ENCODE measurements around the gene LPP.

The LPP gene

DNA sequence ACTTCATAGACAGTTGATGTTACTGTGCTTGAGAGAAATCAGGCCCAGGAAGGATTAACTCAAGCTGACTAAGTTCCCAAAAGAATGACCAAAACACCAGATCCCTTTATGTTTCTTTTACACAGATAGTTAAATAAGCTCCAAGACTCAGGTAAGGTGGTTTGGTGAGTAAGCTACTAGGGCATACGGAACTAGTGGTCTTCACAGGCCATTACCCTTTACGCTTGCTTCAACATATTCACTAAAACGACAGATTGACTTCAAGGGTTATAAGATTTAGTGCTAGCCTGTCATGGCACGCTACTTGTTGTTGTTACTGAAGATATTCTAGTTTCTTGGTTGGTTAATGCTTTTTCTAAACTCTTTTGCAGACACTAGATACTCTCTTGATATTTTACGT, 369.3 kb downstream of the LPP start:
- H3K4me3 ChIP-seq (ENCODE audit: control insufficient read depth, low read depth, low read length), result no peak overlapping the region
- TF ChIP-seq, protein P1, sequence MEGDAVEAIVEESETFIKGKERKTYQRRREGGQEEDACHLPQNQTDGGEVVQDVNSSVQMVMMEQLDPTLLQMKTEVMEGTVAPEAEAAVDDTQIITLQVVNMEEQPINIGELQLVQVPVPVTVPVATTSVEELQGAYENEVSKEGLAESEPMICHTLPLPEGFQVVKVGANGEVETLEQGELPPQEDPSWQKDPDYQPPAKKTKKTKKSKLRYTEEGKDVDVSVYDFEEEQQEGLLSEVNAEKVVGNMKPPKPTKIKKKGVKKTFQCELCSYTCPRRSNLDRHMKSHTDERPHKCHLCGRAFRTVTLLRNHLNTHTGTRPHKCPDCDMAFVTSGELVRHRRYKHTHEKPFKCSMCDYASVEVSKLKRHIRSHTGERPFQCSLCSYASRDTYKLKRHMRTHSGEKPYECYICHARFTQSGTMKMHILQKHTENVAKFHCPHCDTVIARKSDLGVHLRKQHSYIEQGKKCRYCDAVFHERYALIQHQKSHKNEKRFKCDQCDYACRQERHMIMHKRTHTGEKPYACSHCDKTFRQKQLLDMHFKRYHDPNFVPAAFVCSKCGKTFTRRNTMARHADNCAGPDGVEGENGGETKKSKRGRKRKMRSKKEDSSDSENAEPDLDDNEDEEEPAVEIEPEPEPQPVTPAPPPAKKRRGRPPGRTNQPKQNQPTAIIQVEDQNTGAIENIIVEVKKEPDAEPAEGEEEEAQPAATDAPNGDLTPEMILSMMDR (IDR thresholded peaks at IDR 0.05; ENCODE audit: control insufficient read depth, insufficient read depth, low read depth, low read length, missing control alignments), result no peak
- DNase-seq (ENCODE audit: low read depth), result no peak

DNA sequence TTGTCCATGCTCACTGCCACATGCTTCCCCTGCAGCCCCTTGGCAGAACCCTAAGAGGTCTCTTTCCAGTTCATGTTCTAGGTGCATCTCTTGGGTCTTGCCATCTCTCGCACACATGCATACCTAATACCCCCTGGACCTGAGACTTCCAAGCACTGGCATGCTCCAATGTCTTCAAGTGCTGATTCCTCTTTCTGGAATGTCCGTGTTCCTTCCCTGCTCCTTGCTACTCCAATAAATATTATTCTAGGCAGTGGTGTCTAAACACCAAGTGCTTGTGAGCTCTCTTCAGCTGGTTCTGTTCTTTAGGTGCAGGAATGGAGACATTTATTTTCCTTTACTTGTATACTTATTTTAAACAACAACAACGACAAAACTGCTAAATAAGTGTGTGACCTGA, 370.1 kb downstream of the LPP start:
- H3K4me3 ChIP-seq (ENCODE audit: control insufficient read depth, low read depth, low read length), result no peak overlapping the region
- TF ChIP-seq, protein P1 (IDR thresholded peaks at IDR 0.05; ENCODE audit: control insufficient read depth, insufficient read depth, low read depth, low read length, missing control alignments), result no peak
- DNase-seq (ENCODE audit: low read depth), result no peak

DNA sequence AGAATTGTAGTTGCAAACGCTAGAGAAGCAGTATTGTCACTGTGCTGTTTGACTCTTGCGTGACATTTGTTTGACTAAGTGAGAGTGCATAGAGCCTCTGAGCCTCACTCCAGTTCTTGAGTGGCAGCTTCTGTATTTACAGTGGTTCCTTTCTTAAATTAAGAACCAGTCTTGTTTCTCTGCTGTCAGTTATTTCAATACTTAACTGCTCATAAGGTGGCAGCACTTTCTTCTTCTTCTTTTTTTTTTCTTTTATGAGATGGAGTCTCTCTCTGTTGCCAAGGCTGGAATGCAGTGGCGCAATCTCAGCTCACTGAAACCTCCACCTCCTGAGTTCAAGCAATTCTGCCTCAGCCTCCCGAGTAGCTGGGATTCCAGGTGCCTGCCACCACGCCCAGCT, 372.1 kb downstream of the LPP start:
- no peak for DNase-seq (ENCODE audit: low read depth)
- H3K4me3 ChIP-seq (ENCODE audit: control insufficient read depth, low read depth, low read length), result no peak overlapping the region
- TF ChIP-seq, protein P1 (IDR thresholded peaks at IDR 0.05; ENCODE audit: control insufficient read depth, insufficient read depth, low read depth, low read length, missing control alignments), result no peak

DNA sequence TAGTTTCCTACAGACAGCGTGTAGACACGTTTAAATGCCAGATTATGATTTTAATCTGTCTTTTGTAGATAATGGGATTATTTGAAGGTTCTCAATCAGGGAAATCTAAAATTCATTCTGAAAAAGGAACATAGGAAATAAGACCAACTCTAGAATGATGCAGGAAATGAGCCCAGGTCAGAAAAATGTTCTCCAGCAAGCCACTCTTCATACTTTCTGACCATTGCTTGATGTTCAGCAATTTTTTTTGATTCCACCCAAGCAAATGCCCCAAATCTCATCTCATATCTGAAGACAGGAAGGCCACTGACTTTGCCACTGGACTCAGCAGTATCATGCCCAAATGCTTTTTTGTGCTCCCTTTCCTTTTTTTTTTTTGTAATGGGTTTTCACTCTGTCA, 373.4 kb downstream of the LPP start:
- DNase-seq (ENCODE audit: low read depth), result no peak
- no peak overlapping the region for H3K4me3 ChIP-seq (ENCODE audit: control insufficient read depth, low read depth, low read length)
- TF ChIP-seq, protein P1 (IDR thresholded peaks at IDR 0.05; ENCODE audit: control insufficient read depth, insufficient read depth, low read depth, low read length, missing control alignments), result no peak

DNA sequence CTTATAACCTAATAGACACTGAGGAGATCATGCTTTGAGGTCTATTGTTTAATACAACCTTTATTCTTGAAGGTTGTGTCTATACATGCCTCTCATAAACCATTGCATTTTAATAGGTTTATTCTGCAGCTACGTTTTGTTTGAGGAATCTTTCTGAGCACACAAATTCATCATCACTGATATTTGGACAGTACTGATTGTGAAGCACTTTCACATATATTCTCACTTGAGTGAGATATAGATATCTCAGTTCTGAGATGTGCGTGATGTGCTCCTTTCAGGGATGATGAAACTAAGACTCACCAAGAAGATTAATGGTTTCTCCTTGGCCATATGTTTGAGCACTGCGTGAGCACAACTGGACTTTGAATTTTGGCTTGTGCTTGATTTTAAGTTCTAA, 374.4 kb downstream of the LPP start:
- no peak for DNase-seq (ENCODE audit: low read depth)

DNA sequence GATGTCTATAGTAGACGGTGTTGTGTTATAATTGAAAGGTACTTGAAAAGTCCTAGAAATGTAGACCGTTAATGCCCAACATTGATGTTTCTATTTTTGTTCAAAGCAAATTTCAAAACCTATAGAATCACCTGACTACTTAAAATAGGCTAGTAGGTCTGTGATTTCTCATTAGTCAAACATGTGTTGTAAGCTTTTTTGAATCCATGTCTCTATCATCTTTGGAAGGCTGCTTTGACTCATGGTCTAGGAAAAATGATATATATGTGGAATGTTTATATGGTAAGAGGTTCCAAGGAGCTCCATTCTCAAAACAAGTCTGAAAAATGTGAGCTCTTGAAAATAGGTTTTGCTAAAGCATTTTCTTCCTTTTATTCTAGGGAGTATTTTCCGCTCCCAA, 375.3 kb downstream of the LPP start:
- H3K4me3 ChIP-seq (ENCODE audit: control insufficient read depth, low read depth, low read length), result no peak overlapping the region
- DNase-seq (ENCODE audit: low read depth), result no peak
- TF ChIP-seq, protein P1 (IDR thresholded peaks at IDR 0.05; ENCODE audit: control insufficient read depth, insufficient read depth, low read depth, low read length, missing control alignments), result no peak

More for the DNA sequence above, 374.4 kb downstream of the LPP start:
- TF ChIP-seq, protein P1 (IDR thresholded peaks at IDR 0.05; ENCODE audit: control insufficient read depth, insufficient read depth, low read depth, low read length, missing control alignments), result no peak
- H3K4me3 ChIP-seq (ENCODE audit: control insufficient read depth, low read depth, low read length), result no peak overlapping the region

DNA sequence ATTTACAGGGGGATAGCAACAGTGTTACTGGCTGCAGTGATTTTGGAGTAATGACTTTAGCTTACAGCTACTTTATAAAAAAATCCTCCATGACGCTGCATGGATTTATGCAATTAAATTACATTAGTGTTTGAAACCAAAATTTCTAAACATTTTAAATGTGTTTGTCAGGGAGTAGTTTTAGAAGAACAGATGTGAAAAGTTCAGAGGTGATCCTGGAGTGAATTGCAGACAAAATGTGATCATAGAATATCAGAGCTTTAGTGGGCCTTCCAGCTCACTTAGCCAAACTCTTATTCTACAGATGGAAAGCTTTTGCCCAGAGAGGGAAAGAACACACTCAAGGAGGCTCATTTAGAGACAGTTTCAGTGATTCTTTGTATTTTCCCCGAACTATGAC, 376.3 kb downstream of the LPP start:
- TF ChIP-seq, protein P1 (IDR thresholded peaks at IDR 0.05; ENCODE audit: control insufficient read depth, insufficient read depth, low read depth, low read length, missing control alignments), result no peak
- H3K4me3 ChIP-seq (ENCODE audit: control insufficient read depth, low read depth, low read length), result no peak overlapping the region
- DNase-seq (ENCODE audit: low read depth), result no peak

All from AG09309 (cell line).